K562 (cell line): ENCODE results near the gene PCNX3. TPM values are rescaled to one million over a fixed set of nuclear protein-coding genes. Genes with fewer than 3 reads are reported as not detected.

Source experiments
- ADNP ChIP-seq: fragments of 200-800 bp; sonication (Bioruptor generic); IDR thresholded peaks from 2 replicates; pipeline ENCODE4 v1.6.1; 2016; ENCODE audit warnings: missing genetic modification characterization, missing compliant biosample characterization
- ARID1B ChIP-seq: fragments of 450-650 bp; IDR thresholded peaks from 2 replicates; pipeline ENCODE4 v1.6.1; 2016; ENCODE audit warnings: antibody characterized with exemption, mild to moderate bottlenecking, inconsistent platforms
- CLOCK ChIP-seq: fragments of 250-450 bp; sonication (Bioruptor Pico); IDR thresholded peaks from 2 replicates; pipeline ENCODE4 v1.4.0; 2020; ENCODE audit warnings: mild to moderate bottlenecking, moderate library complexity, borderline replicate concordance
- CTCFL ChIP-seq: IDR thresholded peaks from 2 replicates; pipeline ENCODE4 v1.6.1; 2011; ENCODE audit warnings: borderline replicate concordance, low read depth, mild to moderate bottlenecking, moderate library complexity, low read length; ENCODE audit not compliant: insufficient read depth, poor library complexity, severe bottlenecking
- FUS ChIP-seq: fragments of 200-400 bp; formaldehyde crosslinking; optimal IDR thresholded peaks from 2 replicates; pipeline ENCODE3; 2017; ENCODE audit warnings: low read depth, low read length
- HMGXB4 ChIP-seq: sonication (generic); formaldehyde crosslinking; IDR thresholded peaks from 2 replicates; pipeline ENCODE4 v1.8.1; 2023; ENCODE audit warnings: mild to moderate bottlenecking, missing genetic modification reagents
- KAT8 ChIP-seq: fragments of 450-650 bp; IDR thresholded peaks from 2 replicates; pipeline ENCODE4 v1.6.1; 2016; ENCODE audit warnings: low read depth, mild to moderate bottlenecking
- KDM2B ChIP-seq: fragments of 250-450 bp; sonication (Bioruptor Pico); IDR thresholded peaks from 2 replicates; pipeline ENCODE4 v1.8.0; 2021; ENCODE audit warnings: mild to moderate bottlenecking, moderate library complexity
- NR2C1 ChIP-seq, 2 experiments: fragments of 450-650 bp; IDR thresholded peaks; 2 replicates each; pipeline ENCODE4 v1.6.1; 2017; ENCODE audit warnings: mild to moderate bottlenecking in 2 of 2, antibody characterized with exemption in 1 of 2, inconsistent platforms in 1 of 2, missing compliant biosample characterization in 1 of 2, missing genetic modification characterization in 1 of 2
- PHF20 ChIP-seq: fragments of 450-650 bp; IDR thresholded peaks from 2 replicates; pipeline ENCODE4 v1.6.1; 2018; ENCODE audit not compliant: partially characterized antibody
- SAP30 ChIP-seq: fragments of 200-600 bp; sonication (generic); IDR thresholded peaks from 2 replicates; pipeline ENCODE4 v1.6.1; 2012; ENCODE audit warnings: borderline replicate concordance, low read depth, mild to moderate bottlenecking, moderate library complexity, low read length, control low read depth, inconsistent platforms; ENCODE audit not compliant: insufficient read depth, poor library complexity, severe bottlenecking
- TRIM28 ChIP-seq: fragments of 450-650 bp; IDR thresholded peaks from 2 replicates; pipeline ENCODE4 v1.6.1; 2017
- UBTF ChIP-seq, 2 experiments: IDR thresholded peaks; 2 replicates each; pipeline ENCODE4 v1.6.1; 2012; ENCODE audit warnings: improper control_type of control experiment in 2 of 2, low read depth in 2 of 2, low read length in 2 of 2, borderline replicate concordance in 1 of 2
- ZBED1 ChIP-seq: IDR thresholded peaks from 2 replicates; pipeline ENCODE4 v1.6.1; 2014
- ZNF512 ChIP-seq: IDR thresholded peaks from 2 replicates; pipeline ENCODE4 v1.6.1; 2016; ENCODE audit warnings: missing genetic modification characterization, missing compliant biosample characterization
- ZNF780A ChIP-seq: fragments of 250-450 bp; sonication (Bioruptor Pico); IDR thresholded peaks from 2 replicates; pipeline ENCODE4 v1.5.0; 2021; ENCODE audit warnings: mild to moderate bottlenecking
- polyA plus RNA-seq, 8 experiments: library from polyadenylated mRNA; depleted of rRNA in 4 of 8; stranded (reverse) in 5 of 8; unstranded in 3 of 8; fragments of >200 nt; fragmentation: Nextera tagmentation in 2 of 8; fragmentation: Illumina TruSeq in 1 of 8; extraction: Ambion mirVana in 2 of 8; extraction: Trizol in 1 of 8; gene quantifications; 2 replicates each; pipeline versions ENCODE4 v1.2.1 to v1.2.3, GENCODE V29; 2011 to 2014; ENCODE audit warnings: inconsistent platforms in 1 of 8, missing spikeins in 1 of 8
- total RNA-seq, 7 experiments: library from RNA; depleted of rRNA in 6 of 7; stranded (reverse); fragments of >200 nt in 6 of 7; fragmentation: Illumina TruSeq in 2 of 7; extraction: Trizol in 2 of 7; gene quantifications; 2 replicates each; pipeline versions ENCODE4 v1.2.1 to v1.2.3, GENCODE V29; 2011 to 2021; ENCODE audit warnings: low replicate concordance in 1 of 7

Gene PCNX3
- total and polyA plus RNA-seq, 9 of the 15 experiments (the other 6 are each of a cell fraction or from before 2014, with no cell fraction given): 0.11 to 47.8 (median 12.8) TPM

GRCh38 chr11:65652511-65653228, 37.1 kb downstream of the PCNX3 start (continued):
- TF ChIP-seq KDM2B (CRISPR knock-in tag): 0 out of 2 replicates have a peak, but pooled peaks have one; percentile 70
- no peak for TF ChIP-seq NR2C1 (IDR thresholded peaks at IDR 0.05)
- no peak for TF ChIP-seq NR2C1 (tag; IDR thresholded peaks at IDR 0.05)
- TF ChIP-seq ADNP (tag): no peak
- no peak for TF ChIP-seq ZBED1
- TF ChIP-seq KAT8: no peak
- no peak for TF ChIP-seq FUS
- TF ChIP-seq CLOCK (CRISPR knock-in tag): no peak
- TF ChIP-seq UBTF (IDR thresholded peaks at IDR 0.05; ENCODE audit: borderline replicate concordance in 1 of 2, low read depth in 2 of 2, low read length in 2 of 2): no peak
- 0 out of 2 replicates have a peak, but pooled peaks have one; percentile 55 for TF ChIP-seq HMGXB4 (CRISPR knock-in tag)
- TF ChIP-seq ZNF512 (tag): no peak
- TF ChIP-seq SAP30: peak; percentile 25
- TF ChIP-seq PHF20: peak; percentile 42
- TF ChIP-seq TRIM28: no peak
- peak; percentile 30; the same call in 1 of the 2 replicates for TF ChIP-seq ARID1B
- TF ChIP-seq CTCFL: no peak
- peak; percentile 64; the same call in 1 of the 2 replicates for TF ChIP-seq ZNF780A (CRISPR knock-in tag)
